ENCODE measurements around the gene SMIM7. TPM values are rescaled to one million over a fixed set of nuclear protein-coding genes. Genes with fewer than 3 reads are reported as not detected.

Gene SMIM7
- total RNA-seq, 1 experiment from 2014 or later, result 77.6 TPM

- H4K20me1 ChIP-seq (ENCODE audit: control insufficient read depth, insufficient read depth, insufficient read length), result no peaks in the 10 kb centered on the region
Measured at GRCh38 chr19:16655727-16656126, 4.2 kb downstream of the SMIM7 start.

More at GRCh38 chr19:16655727-16656126, 4.2 kb downstream of the SMIM7 start:
- Histone ChIP-seq H2AK5ac (ENCODE audit: insufficient read length, low read length) (no peak overlapping the region), H3K4ac (ENCODE audit: low read depth, low read length) (no peak overlapping the region), H3K23ac (ENCODE audit: insufficient read length, low read depth, low read length) (no peak overlapping the region), H3K79me2 (ENCODE audit: insufficient read depth, low read length) (peaks cover 10% of the 10 kb centered on the region; the same call in 1 of the 2 replicates), H3K4me1 (ENCODE audit: insufficient read depth, low read length) (no peaks in the 10 kb centered on the region), H3K27ac (ENCODE audit: insufficient read length, low read depth, low read length) (no peak overlapping the region), H3K14ac (ENCODE audit: insufficient read depth, low read length) (no peak overlapping the region), H3K23me2 (ENCODE audit: insufficient read length, low read depth, low read length, poor library complexity, severe bottlenecking) (peaks cover 5% of the 10 kb centered on the region), H2BK5ac (ENCODE audit: insufficient read length, low read length) (no peak overlapping the region), H3T11ph (ENCODE audit: low read length) (no peak overlapping the region), H3K27me3 (ENCODE audit: insufficient read depth, low read length) (no peaks in the 10 kb centered on the region), H3K4me2 (ENCODE audit: insufficient read depth, insufficient read length, low read length) (no peak overlapping the region), H3K79me1 (ENCODE audit: insufficient read depth, low read depth, low read length, poor library complexity, severe bottlenecking) (peaks cover 10% of the 10 kb centered on the region), H4K91ac (ENCODE audit: insufficient read length, low read depth, low read length) (no peak overlapping the region), H3K9me3 (ENCODE audit: control insufficient read depth, low read depth, low read length) (no peaks in the 10 kb centered on the region), H4K8ac (replicated peaks; ENCODE audit: insufficient read length, low read depth, low read length) (no peak overlapping the region), H3K9ac (ENCODE audit: extremely low read depth, insufficient read length, low read length) (no peak overlapping the region), H3K18ac (ENCODE audit: insufficient read length, low read depth, low read length) (no peak overlapping the region), H2AFZ (ENCODE audit: low read length) (no peak overlapping the region), H2BK15ac (ENCODE audit: low read depth, low read length) (no peak overlapping the region), H4K5ac (ENCODE audit: insufficient read length, low read depth, low read length) (no peak overlapping the region), H2BK12ac (ENCODE audit: insufficient read length, low read depth, low read length) (no peak overlapping the region), H2BK20ac (ENCODE audit: low read depth, low read length, poor library complexity, severe bottlenecking) (no peak overlapping the region), H3K56ac (ENCODE audit: insufficient read length, low read depth, low read length) (no peak overlapping the region), H2BK120ac (ENCODE audit: low read depth, low read length, poor library complexity, severe bottlenecking) (no peak overlapping the region)
- 0 out of 4 replicates have a peak, but pooled peaks cover 0 to 5% of the 10 kb centered on the region in 2 experiments for H3K4me1 Mint-ChIP-seq
- no peak overlapping the region for H3K4me3 Mint-ChIP-seq
- H3K27me3 Mint-ChIP-seq (ENCODE audit: low read depth), result no peaks in the 10 kb centered on the region
- no peaks in the 10 kb centered on the region; a peak in 1 of 5 replicates for H3K9me3 Mint-ChIP-seq
- TF ChIP-seq CTCF (conservative IDR thresholded peaks at IDR 0.05), result no peak
- no CpG with 5 or more reads among the region's 11 CpGs for WGBS (ENCODE audit: extremely low coverage, insufficient read length, low lambda C conversion rate)
- peaks cover 55 to 77% (median 71%) of the 10 kb centered on the region in 3 experiments for H3K36me3 Mint-ChIP-seq (ENCODE audit: insufficient read depth in 1 of 3, low read depth in 3 of 3)
- DNase-seq, result no peak
- H3K27ac Mint-ChIP-seq, result no peak overlapping the region

All from H9 (cell line).